ENCODE measurements around the gene ACAP2.

Gene ACAP2

DNA sequence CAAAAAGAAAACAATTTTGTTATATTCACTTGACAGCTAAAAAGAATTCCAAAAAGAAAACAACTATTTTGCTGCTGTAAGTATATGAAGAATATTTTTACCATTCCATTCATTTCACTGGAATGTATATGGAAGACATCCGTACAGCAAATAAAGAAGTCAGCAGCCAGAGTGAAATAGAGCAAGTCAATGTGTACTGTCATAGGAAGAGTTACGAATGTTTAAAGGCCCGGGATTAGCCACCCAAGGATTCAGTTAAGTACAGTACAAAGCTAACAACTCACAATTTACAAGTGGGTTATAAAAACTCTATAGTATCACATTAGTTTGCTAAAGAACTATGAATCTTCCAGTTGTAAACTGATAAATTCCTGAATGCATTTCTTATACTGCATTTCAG is 157.4 kb downstream of the ACAP2 start:
- no peak for DNase-seq

DNA sequence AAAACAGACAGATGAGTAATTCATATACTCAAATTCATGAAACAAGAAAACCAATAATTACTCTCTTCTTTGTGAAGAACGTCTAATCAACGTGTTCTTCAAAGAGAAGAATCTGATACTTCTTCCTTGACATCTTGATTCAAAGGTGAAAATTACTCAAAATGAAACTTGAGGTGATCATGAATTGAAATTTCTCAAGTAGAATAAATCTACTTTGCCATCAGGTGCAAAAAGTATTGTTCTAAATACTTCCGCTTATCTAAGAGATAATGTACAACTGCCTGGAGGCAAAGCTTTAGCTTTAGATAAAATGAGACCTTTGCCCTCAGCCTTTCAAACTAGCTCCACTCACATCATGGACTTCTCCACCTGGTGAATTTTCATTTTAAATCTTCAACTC is 158.0 kb downstream of the ACAP2 start:
- DNase-seq = no peak

- no peak for DNase-seq
Measured at GRCh38 chr3:195282961-195283360, 159.9 kb downstream of the ACAP2 start.

- no peak for DNase-seq
Measured at GRCh38 chr3:195274259-195274966, 168.4 kb downstream of the ACAP2 start.

GRCh38 chr3:195271410-195272243 is 171.2 kb downstream of the ACAP2 start:
- DNase-seq = peak; percentile 85

DNA sequence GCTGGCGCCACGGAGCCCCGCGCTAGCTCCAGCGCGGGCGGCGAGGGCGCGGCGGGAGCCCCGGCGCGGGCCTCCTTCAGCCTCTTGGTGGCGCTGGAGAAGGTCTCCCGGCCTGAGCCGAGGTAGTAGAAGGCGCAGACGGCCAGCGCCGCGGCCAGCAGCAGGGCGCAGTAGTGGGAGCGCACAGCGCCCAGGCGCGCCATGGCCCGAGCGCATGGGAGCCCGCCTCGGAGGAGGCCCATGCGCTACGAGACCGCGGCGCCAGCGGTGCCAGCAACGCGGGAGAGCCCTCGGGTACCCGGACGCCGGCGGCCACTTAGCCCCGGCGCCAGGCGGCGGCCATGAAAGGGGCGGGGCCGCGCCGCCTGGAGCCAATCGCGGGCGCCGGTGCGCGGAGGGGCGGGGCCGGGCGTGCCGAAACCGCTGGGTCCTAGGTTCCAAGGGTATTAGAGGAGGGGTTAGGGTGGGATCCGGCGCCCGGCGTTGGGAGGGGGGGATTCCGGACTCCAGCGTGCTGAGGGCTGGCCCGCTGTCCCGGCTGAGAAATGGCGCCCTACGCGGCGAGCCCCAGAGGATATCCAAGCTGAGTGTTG is 171.9 kb downstream of the ACAP2 start, which contains the start of gene XXYLT1:
TSS of gene XXYLT1 (minus strand) at position 343 of the 593 bp plus-strand sequence. CDS start at position 242, 101 bp downstream.
- DNase-seq = peak; percentile 68

DNA sequence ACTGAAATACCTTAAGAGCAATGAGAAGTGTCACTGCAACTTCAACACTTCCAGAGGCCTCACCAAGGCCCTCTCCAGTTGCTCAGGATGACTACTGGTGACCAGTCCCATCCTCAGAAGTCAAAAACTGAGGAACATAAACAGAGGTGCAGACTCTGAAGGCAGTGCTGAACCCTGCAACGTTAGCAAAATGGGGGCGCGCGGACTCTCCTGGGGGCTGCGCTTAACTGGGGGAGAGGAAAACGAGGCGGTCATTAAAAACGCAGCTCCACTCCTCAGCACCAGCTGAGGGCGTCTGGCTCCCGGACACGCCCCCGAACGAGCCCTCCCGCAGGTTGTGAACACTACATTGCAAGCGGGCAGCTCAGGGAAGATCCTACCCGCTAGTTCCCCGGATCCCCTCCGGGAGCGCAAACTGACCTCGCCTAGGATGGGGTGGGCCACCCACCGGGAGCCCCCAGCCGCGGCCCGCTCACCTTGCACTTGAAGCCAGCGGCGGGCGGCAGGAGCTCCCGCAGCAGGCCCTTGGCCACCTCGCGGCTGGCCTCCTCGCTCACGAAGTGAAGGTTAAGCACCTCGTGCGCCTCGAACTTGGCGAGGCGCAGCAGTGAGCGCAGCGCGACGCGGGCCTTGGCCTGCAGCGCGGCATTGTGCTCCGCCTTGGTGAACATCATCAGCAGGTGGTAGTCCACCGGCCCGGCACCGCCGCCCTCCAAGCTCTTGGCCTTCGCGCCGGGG is 172.6 kb downstream of the ACAP2 start:
- peak; percentile 24 for DNase-seq

- peak; percentile 91 for DNase-seq
Measured at GRCh38 chr3:195269375-195270078, 173.3 kb downstream of the ACAP2 start.

GRCh38 chr3:195268576-195269309 is 174.1 kb downstream of the ACAP2 start:
- peak; percentile 57 for DNase-seq

- DNase-seq = no peak
Measured at GRCh38 chr3:195267096-195267495, 175.7 kb downstream of the ACAP2 start.

DNA sequence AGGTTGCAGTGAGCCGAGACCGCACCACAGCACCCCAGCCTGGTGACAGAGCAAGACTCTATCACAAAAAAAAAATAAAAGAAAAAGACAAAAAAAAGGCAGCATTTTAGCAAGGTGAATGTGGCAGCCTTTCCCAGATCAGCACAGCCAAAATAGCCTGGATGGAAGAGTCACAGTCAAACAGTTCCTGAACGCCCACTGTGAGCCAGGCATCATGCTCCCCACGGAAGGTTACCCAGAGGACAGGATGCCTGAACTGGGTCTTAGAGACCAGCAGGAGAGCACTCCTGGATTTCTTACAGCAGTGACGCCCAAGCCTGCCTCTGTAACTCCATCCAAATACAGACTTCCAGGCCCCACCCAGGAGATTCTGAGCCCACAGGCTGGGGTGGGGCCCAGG is 176.4 kb downstream of the ACAP2 start:
- no peak for DNase-seq

DNA sequence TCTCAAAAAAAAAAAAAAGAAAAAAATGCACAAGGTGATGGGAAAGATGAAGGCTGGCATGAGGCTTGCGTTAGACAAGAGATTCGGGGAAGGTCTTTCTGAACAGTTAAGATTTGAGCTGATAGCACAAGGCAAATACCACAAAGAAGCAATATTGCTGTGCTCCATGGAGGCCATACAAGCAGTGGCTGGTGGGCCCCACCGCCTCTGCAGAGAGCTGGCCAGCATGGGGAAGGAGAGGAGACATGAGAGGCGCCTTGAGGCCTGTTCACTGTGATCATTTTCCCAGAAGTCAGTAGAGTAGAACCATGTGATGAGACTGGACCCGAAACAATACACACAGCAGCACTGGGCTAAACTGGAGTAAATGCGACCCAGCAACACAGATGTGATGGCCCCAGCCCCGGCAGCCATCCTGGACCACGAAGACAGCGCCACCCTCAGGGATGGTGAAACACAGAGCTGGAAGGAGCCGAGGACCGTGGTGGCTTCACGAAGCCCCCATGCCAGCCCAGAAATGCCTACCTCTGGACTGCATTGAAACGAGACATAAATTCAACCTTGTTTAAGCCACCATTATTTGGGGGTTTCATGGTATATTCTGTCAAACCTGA is 177.3 kb downstream of the ACAP2 start:
- no peak for DNase-seq

- no peak for DNase-seq
Measured at GRCh38 chr3:195263925-195264600, 178.8 kb downstream of the ACAP2 start.

GRCh38 chr3:195263193-195263924 is 179.5 kb downstream of the ACAP2 start:
- DNase-seq = peak; percentile 48

DNA sequence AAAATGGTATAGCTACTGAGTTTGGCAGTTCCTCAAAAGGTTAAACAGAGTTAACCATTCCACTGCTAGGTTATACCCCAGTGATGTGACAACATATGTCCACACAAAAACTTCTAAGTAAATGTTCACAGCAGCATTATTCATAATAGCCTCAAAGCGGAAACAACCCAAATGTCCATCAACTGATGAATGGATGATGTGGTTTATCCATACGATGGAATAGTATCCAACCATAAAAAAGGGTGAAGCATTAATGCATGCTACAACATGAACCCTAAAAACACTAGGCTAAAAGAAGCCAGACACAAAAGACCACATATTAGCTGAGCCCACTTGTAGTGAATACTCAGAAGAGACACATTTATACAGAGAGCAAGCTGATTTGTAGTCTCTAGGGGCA is 180.9 kb downstream of the ACAP2 start:
- no peak for DNase-seq

DNA sequence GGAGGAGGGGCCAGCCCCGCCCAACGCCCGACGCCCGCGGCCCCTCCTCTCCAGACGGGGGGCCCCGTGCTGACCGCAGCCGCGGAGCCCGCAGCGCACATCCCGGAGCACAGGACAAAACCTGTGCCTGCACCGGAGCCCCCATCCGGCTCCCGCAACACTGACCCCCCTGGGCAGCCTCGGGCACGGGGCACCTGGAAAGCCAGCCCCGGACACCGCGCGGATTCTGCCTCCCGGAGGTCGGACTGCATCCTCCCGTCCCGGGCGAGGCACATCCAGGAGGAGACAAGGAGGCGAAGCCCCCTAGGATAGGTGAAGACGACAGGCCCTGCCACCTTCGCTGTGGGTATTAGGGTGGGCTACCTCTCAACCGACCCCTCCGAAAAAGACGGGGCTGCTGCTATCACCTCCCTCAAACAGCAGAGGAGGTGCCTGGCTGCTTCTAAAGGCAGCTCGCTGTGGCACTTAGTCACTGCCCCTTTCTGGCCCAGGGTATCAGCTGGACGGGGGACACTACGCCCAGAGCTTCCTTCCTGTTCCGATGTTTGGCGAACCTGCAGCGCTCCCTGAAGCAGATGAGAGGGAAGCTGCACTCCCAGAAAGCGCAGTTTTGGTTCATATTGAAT is 182.4 kb downstream of the ACAP2 start:
- DNase-seq = peak; percentile 33

DNA sequence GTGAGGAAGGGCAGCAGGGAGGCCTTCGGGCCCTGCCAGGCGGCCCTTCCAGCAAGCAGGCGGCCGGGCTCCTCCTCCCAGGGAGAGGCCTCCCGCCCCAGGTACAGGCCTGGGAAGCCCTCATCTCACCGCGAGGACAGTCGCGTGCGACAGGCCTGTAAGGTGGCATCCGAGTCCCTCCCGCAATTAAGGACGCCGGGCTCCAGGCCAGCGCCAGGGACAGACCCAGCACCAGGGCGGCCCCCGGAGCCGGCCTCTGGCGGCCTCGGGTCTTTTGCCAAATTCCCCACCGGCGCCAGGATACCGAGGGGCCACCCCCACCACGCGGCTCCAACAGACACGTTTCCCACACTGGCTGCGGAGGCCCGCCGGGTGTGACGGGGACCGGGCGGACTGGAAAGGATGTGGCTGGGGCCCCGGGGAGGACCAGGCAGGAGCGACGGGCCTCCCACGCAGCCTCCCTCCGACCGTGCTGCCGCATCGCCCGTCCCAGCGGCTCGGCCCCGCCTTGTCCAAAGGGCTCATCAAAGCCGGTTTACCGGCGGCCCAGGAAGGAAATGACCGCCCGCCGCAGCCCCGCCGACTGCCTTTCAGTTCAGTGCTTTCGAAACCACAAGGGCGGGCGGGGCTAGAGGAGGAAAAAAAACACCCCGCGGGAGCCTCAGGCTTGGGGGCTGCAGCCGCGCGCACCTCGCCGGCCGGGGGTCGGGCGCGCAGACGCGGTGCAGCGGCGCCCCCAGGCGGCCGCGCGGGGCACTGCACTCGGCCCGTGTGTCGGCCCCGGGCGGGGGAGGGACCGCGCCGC is 183.1 kb downstream of the ACAP2 start:
- peak; percentile 94 for DNase-seq

DNA sequence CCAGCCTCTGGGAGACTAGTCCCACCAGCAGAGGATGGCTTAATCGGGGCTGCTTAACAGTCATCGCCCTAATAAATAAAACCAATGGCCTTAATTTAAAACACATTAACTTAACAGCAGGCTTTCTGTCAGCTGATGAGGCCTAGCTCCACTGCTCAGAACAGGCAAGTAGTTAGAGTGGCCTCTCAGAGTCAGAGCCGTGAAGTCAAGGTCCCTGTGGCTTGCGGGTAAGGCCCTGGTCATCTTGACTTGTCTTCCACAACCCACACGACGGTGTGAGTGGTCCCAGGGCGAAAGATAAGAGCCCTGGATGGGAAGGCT is 183.7 kb downstream of the ACAP2 start:
- DNase-seq = no peak
